HL-60 (cell line): ENCODE data around the gene ASCC3.

Source experiments
- CTCF ChIP-seq: IDR thresholded peaks from one replicate; pipeline ENCODE4 v1.5.1; 2011; ENCODE audit warnings: low read length, control low read depth, inconsistent platforms; ENCODE audit not compliant: insufficient read depth
- GABPA ChIP-seq: IDR thresholded peaks from 2 replicates; pipeline ENCODE4 v1.6.1; 2012; ENCODE audit warnings: low read depth
- POLR2AphosphoS5 ChIP-seq: IDR thresholded peaks from 2 replicates; pipeline ENCODE4 v1.6.1; 2012; ENCODE audit warnings: low read depth
- REST ChIP-seq: IDR thresholded peaks from 2 replicates; pipeline ENCODE4 v1.6.1; 2012; ENCODE audit warnings: low read depth; ENCODE audit not compliant: insufficient replicate concordance
- SPI1 ChIP-seq: IDR thresholded peaks from 2 replicates; pipeline ENCODE4 v1.6.1; 2012; ENCODE audit warnings: low read depth, mild to moderate bottlenecking, borderline replicate concordance

DNA sequence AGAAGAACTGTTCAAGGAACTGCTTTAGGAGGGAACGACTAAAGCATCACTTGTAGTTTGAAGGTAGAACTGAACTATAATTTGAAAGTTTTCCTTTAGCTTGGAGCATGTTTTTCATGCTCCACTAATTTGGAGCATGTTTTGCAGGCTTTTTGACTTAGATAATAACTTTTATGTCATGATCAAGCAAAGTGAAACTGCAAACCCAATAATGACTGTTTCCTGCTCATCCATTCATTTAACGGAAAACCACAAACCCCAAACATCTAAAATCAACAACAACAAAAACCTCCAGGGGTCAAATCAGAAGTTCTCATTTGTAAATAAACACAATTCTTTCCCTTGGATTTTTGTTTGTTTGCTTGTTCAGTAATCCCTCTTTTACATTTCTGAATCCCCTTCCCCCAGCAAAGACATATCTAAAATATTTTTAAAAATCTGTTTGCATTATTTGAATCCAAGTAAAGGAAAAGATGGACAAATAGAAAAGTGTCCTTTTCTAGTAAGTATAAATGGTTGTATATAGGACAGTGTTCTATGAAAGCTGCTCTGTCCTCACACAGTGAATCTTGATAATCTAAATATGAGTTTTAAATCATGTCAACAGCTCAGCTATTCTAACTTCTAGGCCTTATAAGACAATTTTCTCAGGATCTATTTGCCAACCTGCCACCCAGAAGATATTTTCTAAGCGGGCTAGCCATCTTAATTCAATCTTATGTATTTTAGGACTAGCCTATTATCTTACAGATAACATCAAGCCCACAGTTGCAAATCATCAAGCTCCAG is 419.0 kb downstream of the ASCC3 start:
- TF ChIP-seq CTCF (no peak), POLR2AphosphoS5 (no peak), GABPA (no peak), REST (no peak), SPI1 (no peak)
